Measurements from ENCODE around the gene ARHGEF4.
"Not testable (repeated sequence)": the region's sequence is repeated elsewhere in the genome, so short reads cannot be mapped to it uniquely, and the experiment has no call there.

Gene ARHGEF4

DNA sequence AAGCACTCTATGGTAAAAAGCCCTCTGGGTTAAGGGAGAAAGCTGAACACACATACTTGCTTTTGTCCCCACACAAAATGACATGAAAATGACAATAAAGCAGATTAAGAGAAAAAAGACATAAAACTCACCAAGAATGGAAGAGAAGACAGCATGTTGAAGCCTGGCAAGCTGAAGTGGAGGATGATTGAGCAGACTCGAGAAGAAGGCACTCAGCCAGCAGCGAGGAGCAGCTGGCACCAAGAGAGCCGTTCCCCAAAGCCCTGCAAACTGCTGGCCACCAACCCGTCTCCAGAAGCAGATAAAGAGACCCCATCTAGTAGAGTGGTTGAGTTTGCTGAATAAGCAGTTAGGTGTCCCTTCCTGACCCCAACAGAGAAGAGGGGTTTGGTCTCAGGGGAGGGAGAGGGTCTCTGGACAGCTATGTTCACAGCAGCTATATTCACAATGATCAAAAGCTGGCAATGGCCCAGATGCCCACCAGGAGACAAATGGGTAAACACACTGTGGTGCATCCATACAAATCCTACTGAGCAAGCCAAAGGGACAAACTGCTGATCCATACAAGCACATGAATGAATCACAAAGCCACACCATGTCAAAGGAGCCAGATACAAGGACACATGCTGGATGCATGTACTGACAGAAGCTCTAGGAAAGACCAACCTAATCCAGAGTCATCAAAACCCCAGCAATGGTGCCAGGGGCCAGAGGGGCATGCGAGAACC lies 219.7 kb downstream of the ARHGEF4 start:
- DNase-seq, result no peak

DNA sequence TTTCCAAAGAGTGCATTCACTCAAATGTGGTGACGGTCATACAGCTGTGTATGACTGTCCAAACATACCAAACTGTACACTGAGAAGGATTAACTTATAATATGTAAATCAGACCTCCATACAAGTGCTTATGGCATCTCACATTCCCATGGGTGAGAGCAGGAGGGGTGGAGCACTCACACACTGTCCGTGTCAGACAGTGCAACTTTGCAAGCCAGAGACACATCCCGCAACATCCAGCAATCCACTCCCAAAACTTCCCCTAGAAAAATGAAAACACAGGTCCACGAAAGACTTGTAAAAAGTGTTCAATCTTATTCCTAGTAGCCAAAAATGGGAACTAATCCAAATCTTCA lies 220.2 kb downstream of the ARHGEF4 start:
- no peak for DNase-seq

DNA sequence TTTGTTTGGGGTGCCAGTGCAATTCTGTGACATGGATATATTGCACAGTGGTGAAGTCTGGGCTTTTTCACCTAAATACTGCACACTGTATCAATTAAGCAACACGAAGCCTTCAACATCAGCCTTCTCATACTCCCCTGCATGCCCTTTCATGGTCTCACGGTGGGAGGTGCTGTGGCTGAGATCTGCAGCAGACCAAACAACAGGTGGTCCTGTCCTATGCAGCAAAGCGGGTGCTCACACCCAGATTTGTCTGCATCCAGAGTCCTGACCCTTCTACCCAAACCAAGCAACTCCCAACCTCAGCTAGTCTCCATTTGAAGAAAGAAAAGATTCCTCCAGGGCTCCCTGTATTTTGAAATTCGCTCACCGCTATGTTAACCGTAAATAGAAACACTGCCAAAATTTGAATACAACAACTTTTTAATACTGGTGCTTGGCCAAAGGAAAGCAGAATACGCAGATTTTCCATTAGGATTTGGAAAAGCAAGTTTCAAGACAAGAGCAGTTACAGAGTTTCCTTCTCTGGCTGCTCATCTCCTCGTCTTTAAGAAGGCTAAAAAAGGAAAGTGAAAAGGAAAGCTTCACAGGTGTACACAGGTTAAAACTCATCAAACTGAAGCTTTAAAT lies 221.6 kb downstream of the ARHGEF4 start:
- no peak for DNase-seq

DNA sequence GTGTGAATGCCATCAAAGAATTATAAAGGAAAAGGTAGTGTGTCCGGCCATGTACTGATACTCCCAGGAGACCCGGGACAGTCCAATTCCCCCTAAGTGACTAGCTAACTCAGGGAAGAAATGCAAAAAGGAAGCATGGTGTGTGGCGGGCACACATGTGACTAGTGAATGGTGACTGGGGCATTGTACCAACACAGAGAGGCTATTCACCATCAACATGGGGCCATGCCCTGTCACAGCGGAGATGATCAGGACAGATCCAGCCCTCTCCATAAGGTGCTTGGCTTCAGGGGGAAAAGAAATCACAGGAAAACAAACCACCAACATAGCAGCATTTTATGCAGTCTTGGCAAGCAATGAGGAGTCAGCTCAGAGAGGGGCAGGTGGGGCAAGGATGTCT lies 222.2 kb downstream of the ARHGEF4 start:
- DNase-seq, result no peak

GRCh38 chr2:131063501-131064283 lies 227.0 kb downstream of the ARHGEF4 start:
- no peak for DNase-seq

DNA sequence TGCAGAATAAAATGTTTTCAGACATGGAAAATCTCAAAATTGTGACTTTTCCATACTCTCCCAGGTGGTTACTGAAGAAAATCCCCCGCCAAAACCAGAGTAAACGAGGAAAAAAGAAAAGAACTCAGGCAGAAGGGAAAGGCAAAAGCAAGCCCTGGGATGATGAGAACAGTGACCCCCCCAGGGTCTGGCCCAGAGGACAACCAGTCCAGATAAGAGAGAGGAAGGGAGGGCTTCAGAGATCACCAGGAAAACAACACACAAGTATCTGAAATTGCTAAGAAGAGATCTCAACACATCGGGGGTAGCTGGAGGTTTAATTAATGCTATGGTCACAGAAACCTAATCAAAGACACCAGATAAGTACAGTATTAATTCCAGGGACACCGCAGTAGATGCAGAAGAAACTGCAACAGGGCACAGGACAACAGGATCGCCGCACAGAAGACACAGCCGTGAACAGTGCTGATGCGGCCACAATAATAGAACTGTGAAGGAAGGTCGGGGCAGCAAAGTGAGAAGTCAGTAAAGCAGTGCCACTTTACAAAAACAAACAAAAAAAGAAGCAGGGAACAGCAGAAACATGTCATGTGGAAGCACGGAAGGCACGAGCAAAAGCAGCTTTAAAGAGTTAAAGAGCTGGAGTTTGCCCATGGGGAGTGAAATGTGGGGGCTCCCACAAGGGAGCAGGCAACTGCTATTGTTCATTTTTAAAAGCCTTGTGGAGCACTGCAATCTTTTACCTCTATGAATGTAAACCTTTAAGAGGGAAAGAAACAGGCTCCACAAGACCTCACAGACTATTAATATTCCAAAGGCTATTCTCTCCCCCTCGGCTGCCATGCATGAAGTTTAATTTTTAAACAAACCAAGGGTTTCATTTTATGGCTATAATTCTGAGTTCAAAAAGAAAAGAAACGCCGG lies 228.1 kb downstream of the ARHGEF4 start:
- DNase-seq, result no peak

DNA sequence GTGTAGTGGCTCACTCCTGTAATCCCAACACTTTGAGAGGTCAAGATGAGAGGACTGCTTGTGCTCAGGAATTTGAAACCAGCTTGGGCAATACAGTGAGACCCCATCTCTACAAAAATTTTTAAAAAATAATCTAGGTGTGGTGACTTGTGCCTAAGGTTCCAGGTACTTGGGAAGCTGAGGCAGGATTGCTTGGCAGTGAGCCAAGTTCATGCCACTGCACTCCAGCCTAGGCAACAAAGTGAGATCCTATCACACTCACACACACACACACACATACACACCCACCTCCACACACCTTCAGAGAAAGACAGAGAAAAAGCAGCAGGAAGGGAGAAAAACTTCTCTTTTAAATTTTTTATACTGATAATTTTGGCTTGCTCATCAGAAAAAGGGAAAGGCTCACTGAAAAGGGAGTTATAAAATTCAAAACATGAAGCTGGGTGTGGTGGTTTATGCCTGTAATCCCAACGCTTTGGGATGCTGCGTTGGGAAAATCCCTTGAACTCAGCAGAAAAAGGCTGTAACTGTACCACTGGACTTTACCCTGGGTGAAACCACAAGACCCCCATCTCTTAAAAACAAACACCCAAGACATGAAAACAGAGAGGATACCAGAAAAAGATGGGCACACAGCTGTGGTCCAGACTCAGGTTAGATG lies 230.9 kb downstream of the ARHGEF4 start:
- DNase-seq, result no peak

GRCh38 chr2:131068172-131068571 lies 231.5 kb downstream of the ARHGEF4 start:
- DNase-seq, result not testable (repeated sequence)

GRCh38 chr2:131075578-131075977 lies 238.9 kb downstream of the ARHGEF4 start:
- not testable (repeated sequence) for DNase-seq

GRCh38 chr2:131076707-131077106 lies 240.0 kb downstream of the ARHGEF4 start:
- no peak for DNase-seq

DNA sequence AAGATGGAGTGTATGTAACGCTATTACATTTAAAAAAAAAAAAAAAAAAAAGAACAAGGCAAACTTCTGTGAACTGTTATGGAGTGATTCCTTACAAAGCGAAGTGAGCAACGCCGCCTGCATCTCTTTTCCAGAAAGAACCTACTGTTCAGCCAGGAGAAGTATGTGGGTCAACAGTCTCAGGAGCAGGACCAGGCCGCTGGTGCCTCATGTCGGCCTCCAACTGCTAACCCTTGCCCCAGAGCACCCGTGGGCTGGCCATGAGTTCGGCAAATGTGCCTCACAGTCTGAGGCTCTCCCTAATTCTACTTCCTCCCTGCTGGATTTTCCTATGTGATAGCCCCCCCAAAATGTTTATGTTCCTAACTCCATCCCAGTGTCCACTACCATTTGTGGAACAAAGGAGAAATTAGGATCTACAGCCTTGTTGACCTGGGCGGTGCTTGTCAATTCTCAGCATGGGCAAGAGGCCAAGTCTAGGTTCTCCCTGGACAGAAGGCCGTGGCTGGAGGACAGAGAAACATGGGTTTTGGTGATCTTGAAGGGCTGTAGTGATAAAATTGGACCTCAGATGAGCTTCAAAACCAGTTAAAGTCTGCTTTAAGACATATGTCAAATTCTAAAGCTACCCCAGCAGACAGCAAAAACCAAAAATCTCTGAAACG lies 240.6 kb downstream of the ARHGEF4 start:
- DNase-seq, result no peak

DNA sequence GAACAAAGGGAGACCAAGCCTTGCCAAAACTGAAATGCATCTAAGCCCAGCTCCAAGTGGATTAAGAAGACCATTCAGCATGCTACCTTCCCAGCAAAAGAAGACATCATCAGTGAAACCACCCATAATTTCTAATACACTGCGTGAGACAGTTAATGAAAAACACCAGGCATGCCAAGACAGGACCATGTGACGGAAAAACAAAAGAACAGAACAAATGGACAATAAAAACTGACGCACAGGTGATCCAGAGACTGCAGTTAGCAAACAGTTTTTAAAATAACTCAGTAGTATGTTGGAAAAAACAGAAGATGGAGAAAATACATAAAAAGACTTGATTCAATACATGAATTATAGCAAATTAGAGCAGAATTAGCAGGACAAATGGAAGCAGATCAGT lies 241.3 kb downstream of the ARHGEF4 start:
- DNase-seq, result no peak

DNA sequence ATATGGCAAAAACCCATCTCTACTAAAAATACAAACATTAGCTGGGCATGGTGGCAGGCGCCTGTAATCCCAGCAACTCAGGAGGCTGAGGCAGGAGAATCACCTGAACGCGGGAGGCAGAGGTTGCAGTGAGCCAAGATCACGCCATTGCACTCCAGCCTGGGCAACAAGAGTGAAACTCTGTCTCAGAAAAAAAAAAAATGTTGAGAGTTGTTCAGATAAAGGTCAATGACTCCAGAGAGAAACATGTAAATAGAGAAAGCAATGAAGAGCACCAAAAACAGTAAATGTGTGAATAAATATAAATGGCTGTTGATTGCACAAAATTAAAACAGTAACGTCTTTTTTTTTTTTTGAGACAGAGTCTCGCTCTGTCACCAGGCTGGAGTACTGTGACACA lies 243.2 kb downstream of the ARHGEF4 start:
- not testable (repeated sequence) for DNase-seq

GRCh38 chr2:131081190-131081589 lies 244.5 kb downstream of the ARHGEF4 start:
- DNase-seq, result no peak

DNA sequence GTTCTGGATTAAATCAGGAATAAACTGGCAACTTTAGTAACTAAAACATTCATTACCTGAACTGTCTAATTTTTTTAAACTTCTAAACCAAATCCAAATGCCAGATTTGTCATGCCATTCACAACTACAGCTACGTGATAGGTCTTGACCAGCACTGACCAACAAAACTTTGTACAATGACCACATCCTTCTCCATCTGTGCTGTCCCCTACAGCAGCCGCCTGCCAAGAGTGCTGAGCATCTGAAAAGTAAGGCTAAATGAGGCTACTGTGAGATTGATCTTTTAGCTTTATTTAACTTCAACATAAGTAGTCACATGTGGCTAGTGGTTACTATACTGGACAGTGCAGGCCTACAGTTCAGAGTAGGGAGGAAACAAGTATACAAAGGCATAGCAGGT lies 248.9 kb downstream of the ARHGEF4 start:
- DNase-seq, result no peak

GRCh38 chr2:131092458-131093005 lies 255.8 kb downstream of the ARHGEF4 start:
- DNase-seq, result peak in 1 of 2 donors; percentile 24

DNA sequence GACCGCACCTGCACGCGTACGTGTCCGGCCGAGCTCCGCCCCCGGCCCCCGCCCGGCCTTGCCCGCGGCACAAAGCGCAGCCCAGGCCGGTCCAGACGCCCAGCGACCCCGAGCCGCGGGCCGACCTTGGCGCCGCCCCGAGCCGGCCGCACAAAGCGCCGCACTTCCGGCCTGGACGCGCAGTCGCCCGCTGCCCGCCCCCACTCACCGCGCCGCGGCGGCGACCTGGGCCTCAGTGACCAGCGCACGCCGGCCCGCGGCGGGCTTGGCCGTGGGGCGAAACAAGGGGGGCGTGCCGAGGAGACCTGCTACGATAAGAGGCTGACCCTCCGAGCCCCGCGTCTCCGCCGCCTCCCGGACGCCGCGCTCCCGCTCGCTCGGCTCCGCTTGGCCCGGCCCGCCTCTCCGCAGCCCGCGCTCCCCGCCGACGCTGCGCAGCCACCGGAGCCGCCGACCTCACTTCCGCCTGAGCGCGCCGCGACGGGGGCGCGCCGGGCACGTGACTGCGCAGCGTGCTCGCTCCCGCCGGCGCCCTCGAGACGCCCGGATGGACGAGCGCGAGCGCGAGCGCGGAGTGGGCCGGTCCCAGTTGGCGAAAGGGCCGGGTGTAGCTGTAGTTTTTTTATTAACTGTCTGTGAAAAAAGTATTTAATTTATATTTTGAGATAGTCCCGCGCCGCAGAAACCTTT lies 256.4 kb downstream of the ARHGEF4 start, which contains the start of gene FAM168B:
Gene FAM168B (minus strand): TSS at position 455 of the 690 bp plus-strand sequence. CDS start 10,814 bp downstream, outside the sequence.
- DNase-seq, result peak; percentile 84

GRCh38 chr2:131093696-131094462 lies 257.2 kb downstream of the ARHGEF4 start:
- DNase-seq, result peak in 1 of 2 donors; percentile 5

GRCh38 chr2:131094463-131095281 lies 258.0 kb downstream of the ARHGEF4 start:
- DNase-seq, result no peak
